ENCODE data around the gene C3orf20.
"Not testable (repeated sequence)": the region's sequence is repeated elsewhere in the genome, so short reads cannot be mapped to it uniquely, and the experiment has no call there.

Gene C3orf20

DNA sequence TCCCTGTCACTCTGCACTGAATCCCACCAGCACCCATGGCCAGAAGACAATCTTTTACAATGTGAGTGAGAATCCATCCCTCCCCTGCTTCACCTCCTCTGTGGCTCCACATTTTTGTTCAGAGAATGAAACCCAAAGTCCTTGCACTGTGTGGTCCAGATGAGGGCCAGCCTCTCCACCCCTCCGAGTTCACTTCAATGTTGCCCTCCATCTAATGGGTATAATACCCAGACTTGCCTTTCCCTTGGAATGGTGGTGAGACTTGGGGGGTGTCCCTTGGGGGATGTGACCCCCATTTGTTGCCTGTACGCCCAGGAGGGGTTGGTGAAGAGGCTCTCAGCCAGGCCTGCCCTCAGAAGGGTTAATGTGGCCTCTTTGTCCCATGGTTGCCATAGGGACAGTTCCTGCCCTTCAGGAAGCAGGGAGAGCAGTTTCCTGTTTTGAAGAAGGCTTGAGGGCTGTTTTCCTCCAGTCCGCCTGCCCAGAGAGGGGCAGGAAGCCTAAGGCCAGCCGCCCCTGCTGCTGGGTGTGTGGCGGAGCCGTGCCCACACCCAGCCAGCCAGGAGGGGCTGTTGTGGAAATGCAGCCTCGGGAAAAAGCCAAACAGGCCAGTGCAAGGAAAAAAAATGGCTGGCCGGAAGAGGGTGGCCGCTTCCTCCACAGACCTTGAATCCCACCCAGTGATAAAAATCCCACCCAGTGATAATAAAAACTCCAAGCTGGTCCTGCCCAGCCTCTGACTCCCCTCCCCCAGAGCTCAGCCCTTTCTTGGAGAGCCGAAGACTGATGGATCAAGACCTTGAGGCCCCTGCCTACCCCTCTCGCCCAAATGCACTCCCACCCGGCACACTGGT, 129.3 kb downstream of the C3orf20 start:
- no peak overlapping the region for H3K4me3 Mint-ChIP-seq
- H3K27ac Mint-ChIP-seq = no peak overlapping the region
- no peaks in the 10 kb centered on the region for H3K36me3 Mint-ChIP-seq (ENCODE audit: low read depth)
- no peaks in the 10 kb centered on the region for H3K9me3 Mint-ChIP-seq
- H3K4me1 Mint-ChIP-seq (ENCODE audit: low read depth) = peaks cover 7% of the 10 kb centered on the region
- H3K27me3 Mint-ChIP-seq = peaks cover 26% of the 10 kb centered on the region
- no peak for DNase-seq

- no peak overlapping the region for H3K4me3 Mint-ChIP-seq
- H3K27me3 Mint-ChIP-seq = peaks cover 33% of the 10 kb centered on the region
- no peaks in the 10 kb centered on the region for H3K9me3 Mint-ChIP-seq
- H3K27ac Mint-ChIP-seq = no peak overlapping the region
- H3K4me1 Mint-ChIP-seq (ENCODE audit: low read depth) = peaks cover 7% of the 10 kb centered on the region
- H3K36me3 Mint-ChIP-seq (ENCODE audit: low read depth) = no peaks in the 10 kb centered on the region
- no peak for DNase-seq
Observed at GRCh38 chr3:14804835-14805780, 130.2 kb downstream of the C3orf20 start.

- Mint-ChIP-seq H3K36me3 (ENCODE audit: low read depth) (no peaks in the 10 kb centered on the region), H3K27me3 (peaks cover 36% of the 10 kb centered on the region), H3K4me1 (ENCODE audit: low read depth) (peaks cover 8% of the 10 kb centered on the region), H3K9me3 (no peaks in the 10 kb centered on the region), H3K4me3 (no peak overlapping the region), H3K27ac (no peak overlapping the region)
- no peak for DNase-seq
Observed at GRCh38 chr3:14805961-14806537, 131.1 kb downstream of the C3orf20 start.

DNA sequence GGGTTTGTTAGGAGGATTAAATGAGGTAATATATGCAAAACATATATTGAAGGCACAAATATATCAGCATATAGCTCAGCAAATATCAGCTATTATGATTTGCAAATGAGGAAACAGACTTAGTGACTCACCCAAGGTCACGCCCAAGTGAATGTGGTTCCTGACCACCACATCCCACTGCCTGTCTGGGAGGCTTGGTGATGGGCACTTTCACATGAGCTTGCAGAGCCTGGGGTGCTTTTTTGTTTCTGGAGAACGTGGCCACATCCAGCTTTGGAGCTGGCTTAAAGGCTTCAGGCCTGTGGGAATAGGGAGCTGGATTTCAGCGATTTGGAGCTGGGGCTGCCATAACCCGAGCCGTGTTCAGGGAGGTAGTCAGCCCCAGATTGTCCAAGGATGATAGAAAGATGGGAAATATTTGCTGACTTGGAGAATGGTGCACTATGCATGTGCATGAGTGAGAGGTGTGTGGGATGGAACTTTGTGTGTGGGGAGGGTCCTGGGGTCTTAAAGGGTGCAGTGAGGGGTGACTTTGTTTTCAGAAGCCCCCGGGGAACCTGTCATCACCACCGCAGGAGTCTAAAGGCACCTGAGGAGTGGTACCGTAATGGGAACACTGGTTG, 131.8 kb downstream of the C3orf20 start:
- Mint-ChIP-seq H3K36me3 (ENCODE audit: low read depth) (no peaks in the 10 kb centered on the region), H3K9me3 (no peaks in the 10 kb centered on the region), H3K27me3 (peaks cover 43% of the 10 kb centered on the region), H3K27ac (no peak overlapping the region), H3K4me1 (ENCODE audit: low read depth) (peaks cover 12% of the 10 kb centered on the region), H3K4me3 (no peak overlapping the region)
- no peak for DNase-seq

GRCh38 chr3:14808025-14808424, 133.1 kb downstream of the C3orf20 start:
- Mint-ChIP-seq H3K9me3 (no peaks in the 10 kb centered on the region), H3K4me1 (ENCODE audit: low read depth) (peaks cover 12% of the 10 kb centered on the region), H3K27ac (no peak overlapping the region), H3K27me3 (peaks cover 56% of the 10 kb centered on the region), H3K36me3 (ENCODE audit: low read depth) (no peaks in the 10 kb centered on the region), H3K4me3 (no peak overlapping the region)
- DNase-seq = no peak

- H3K4me1 Mint-ChIP-seq (ENCODE audit: low read depth) = peaks cover 12% of the 10 kb centered on the region
- H3K27ac Mint-ChIP-seq = no peak overlapping the region
- peaks cover 63% of the 10 kb centered on the region for H3K27me3 Mint-ChIP-seq
- no peaks in the 10 kb centered on the region for H3K9me3 Mint-ChIP-seq
- no peaks in the 10 kb centered on the region for H3K36me3 Mint-ChIP-seq (ENCODE audit: low read depth)
- no peak overlapping the region for H3K4me3 Mint-ChIP-seq
- DNase-seq = no peak
Observed at GRCh38 chr3:14808502-14809266, 133.7 kb downstream of the C3orf20 start.

- not testable (repeated sequence) for H3K9me3 Mint-ChIP-seq; DNase-seq; H3K4me1 Mint-ChIP-seq (ENCODE audit: low read depth); H3K36me3 Mint-ChIP-seq (ENCODE audit: low read depth); H3K27ac Mint-ChIP-seq; H3K4me3 Mint-ChIP-seq
- H3K27me3 Mint-ChIP-seq = peaks cover 70% of the 10 kb centered on the region
Observed at GRCh38 chr3:14809611-14810010, 134.7 kb downstream of the C3orf20 start.

GRCh38 chr3:14810070-14810791, 135.3 kb downstream of the C3orf20 start:
- Mint-ChIP-seq H3K27me3 (peaks cover 69% of the 10 kb centered on the region), H3K9me3 (no peaks in the 10 kb centered on the region), H3K36me3 (ENCODE audit: low read depth) (no peaks in the 10 kb centered on the region), H3K4me1 (ENCODE audit: low read depth) (peaks cover 5% of the 10 kb centered on the region), H3K27ac (no peak overlapping the region), H3K4me3 (peak overlapping the region; percentile 11)
- no peak for DNase-seq

DNA sequence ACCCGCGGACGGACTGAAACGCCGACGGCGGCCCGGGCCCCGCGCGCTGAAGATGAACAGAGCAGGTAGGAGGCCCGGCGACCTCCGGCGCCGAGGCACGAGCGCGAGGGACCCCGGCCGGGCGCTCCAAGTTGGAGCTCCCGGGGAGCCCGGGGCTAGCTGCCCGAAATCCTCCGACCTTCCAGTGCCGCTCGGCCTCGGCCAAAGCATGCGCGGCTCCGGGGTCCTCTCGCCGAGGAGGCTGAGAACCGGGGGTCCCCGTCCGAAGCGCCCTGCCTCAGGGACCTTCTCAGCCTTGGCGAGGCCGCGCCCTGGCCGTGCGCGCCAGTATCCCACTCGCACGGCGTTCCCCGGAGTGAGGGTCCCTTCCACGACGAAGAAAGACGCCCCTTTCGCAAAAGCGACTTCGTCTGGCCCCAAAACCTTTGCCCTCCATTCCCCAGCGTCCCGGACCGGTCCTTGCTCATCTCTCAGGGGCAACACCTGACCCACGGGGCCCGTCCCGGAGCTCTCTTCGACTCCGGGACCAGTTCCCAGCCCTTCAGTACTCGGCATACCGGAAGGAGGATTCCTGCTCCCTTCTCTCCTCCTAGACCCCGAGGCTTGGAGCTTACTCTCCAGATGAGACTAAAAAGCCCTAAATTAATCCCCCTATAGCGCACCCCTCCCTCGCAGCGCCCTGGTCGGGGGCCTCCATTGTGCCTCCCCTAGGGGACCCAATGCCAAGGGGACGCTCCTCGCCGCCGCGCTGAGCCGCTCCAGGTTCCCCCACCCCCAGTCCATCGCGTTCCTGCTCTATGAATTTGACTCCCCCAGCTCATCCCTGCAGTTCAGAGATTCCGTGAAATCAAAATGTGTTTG, 136.1 kb downstream of the C3orf20 start:
- no peaks in the 10 kb centered on the region for H3K36me3 Mint-ChIP-seq (ENCODE audit: low read depth)
- H3K27me3 Mint-ChIP-seq = peaks cover 70% of the 10 kb centered on the region
- DNase-seq = no peak
- H3K4me1 Mint-ChIP-seq (ENCODE audit: low read depth) = peaks cover 5% of the 10 kb centered on the region
- H3K27ac Mint-ChIP-seq = no peak overlapping the region
- no peaks in the 10 kb centered on the region for H3K9me3 Mint-ChIP-seq
- H3K4me3 Mint-ChIP-seq = peak overlapping the region; percentile 32

- no peak overlapping the region for H3K27ac Mint-ChIP-seq
- H3K36me3 Mint-ChIP-seq (ENCODE audit: low read depth) = no peaks in the 10 kb centered on the region
- DNase-seq = no peak
- no peak overlapping the region for H3K4me3 Mint-ChIP-seq
- H3K27me3 Mint-ChIP-seq = peaks cover 71% of the 10 kb centered on the region
- peaks cover 5% of the 10 kb centered on the region for H3K4me1 Mint-ChIP-seq (ENCODE audit: low read depth)
- no peaks in the 10 kb centered on the region for H3K9me3 Mint-ChIP-seq
Observed at GRCh38 chr3:14811684-14812083, 136.7 kb downstream of the C3orf20 start.

- H3K27me3 Mint-ChIP-seq = peaks cover 69% of the 10 kb centered on the region
- no peaks in the 10 kb centered on the region for H3K9me3 Mint-ChIP-seq
- peaks cover 5% of the 10 kb centered on the region for H3K4me1 Mint-ChIP-seq (ENCODE audit: low read depth)
- H3K36me3 Mint-ChIP-seq (ENCODE audit: low read depth) = no peaks in the 10 kb centered on the region
- no peak for DNase-seq
- H3K4me3 Mint-ChIP-seq = no peak overlapping the region
- no peak overlapping the region for H3K27ac Mint-ChIP-seq
Observed at GRCh38 chr3:14812196-14812790, 137.4 kb downstream of the C3orf20 start.

DNA sequence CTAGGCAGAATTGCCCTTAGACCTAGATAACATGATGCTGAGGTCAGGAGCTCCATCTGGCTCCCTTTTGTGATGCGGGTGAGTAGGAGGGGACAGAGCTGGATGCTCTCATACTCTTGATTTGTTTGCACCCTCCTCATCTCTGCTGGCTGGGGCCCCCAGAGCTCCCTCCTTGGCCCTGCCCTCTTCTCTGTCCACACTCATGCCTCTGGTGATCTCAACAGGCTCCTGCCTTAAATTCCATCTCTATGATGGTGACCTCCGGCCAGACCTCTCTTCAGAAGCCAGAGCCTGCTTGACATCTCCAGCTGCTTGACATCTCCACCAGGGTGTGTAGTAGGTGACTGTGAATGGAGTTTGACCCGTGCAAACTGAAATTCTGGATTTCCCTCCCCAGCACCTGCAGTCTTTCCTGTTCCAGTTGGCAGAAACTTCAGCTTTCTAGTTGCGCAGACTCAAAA, 139.5 kb downstream of the C3orf20 start:
- H3K27me3 Mint-ChIP-seq = peaks cover 58% of the 10 kb centered on the region
- H3K27ac Mint-ChIP-seq = no peak overlapping the region
- peaks cover 5% of the 10 kb centered on the region for H3K4me1 Mint-ChIP-seq (ENCODE audit: low read depth)
- no peaks in the 10 kb centered on the region for H3K9me3 Mint-ChIP-seq
- H3K36me3 Mint-ChIP-seq (ENCODE audit: low read depth) = no peaks in the 10 kb centered on the region
- DNase-seq = no peak
- H3K4me3 Mint-ChIP-seq = no peak overlapping the region

Measured in activated T-cell treated with anti-CD3 and anti-CD28 coated beads, Interleukin-2, amount 50 U/mL, for 24 hours (primary cell).